Testis (tissue), 2 donors: ENCODE results near the gene CCDC120.

Experiments
- CTCF ChIP-seq, 3 experiments: fragments of 450-650 bp in 2 of 3; fragments of 200-600 bp in 1 of 3; sonication (generic) in 1 of 3; IDR thresholded peaks; one replicate each; pipeline ENCODE4 v1.5.1; 2016 to 2019; ENCODE audit warnings: antibody characterized with exemption in 3 of 3, mild to moderate bottlenecking in 2 of 3, moderate library complexity in 1 of 3
- POLR2A ChIP-seq: fragments of 450-650 bp; IDR thresholded peaks from one replicate; pipeline ENCODE4 v1.6.1; 2017; ENCODE audit warnings: antibody characterized with exemption, mild to moderate bottlenecking, moderate library complexity

- TF ChIP-seq CTCF (IDR thresholded peaks at IDR 0.05) = no peak
- no peak for TF ChIP-seq POLR2A
These were observed 21.0 kb downstream of the CCDC120 start, which contains the start of gene WDR45 for GRCh38 chrX:49079489-49080428.
